Measurements from ENCODE around the gene ICA1L.
A peak's percentile ranks its signal among the peaks of the same experiment; 100 is the strongest.

The ICA1L gene

DNA sequence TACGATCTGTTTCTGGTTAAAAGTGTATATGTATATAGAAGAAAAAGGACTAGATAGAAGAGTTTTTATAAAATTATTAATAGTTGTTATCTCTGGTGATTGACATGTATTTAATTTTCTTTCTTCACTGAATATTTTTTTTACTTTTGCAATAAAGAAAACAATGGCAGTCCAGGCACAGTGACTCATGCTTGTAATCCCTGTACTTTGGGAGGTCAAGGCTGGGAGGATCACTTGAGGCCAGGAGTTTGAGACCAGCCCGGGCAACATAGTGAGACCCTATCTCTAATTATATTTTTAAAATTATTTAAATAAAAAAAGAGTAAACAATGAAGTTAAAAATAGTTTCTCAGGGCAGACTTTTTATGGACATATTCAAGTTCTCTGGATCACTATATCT is 122.1 kb downstream of the ICA1L start:
- POLR2A ChIA-PET: no interaction called here
- no peak for TF ChIP-seq SUZ12 (IDR thresholded peaks at IDR 0.05)
- no peak for TF ChIP-seq SP1 (IDR thresholded peaks at IDR 0.05)
- no peak for TF ChIP-seq ZNF384 (IDR thresholded peaks at IDR 0.05)
- TF ChIP-seq NFRKB (IDR thresholded peaks at IDR 0.05): no peak
- TF ChIP-seq FOXM1 (IDR thresholded peaks at IDR 0.05; ENCODE audit: borderline replicate concordance): no peak
- TF ChIP-seq BHLHE40 (IDR thresholded peaks at IDR 0.05; ENCODE audit: borderline replicate concordance): no peak
- no peak for TF ChIP-seq ELF4 (IDR thresholded peaks at IDR 0.05)
- TF ChIP-seq CTBP1 (IDR thresholded peaks at IDR 0.05; ENCODE audit: borderline replicate concordance): no peak
- TF ChIP-seq FOXK2 (IDR thresholded peaks at IDR 0.05): no peak
- no peak for DNase-seq (ENCODE audit: extremely low spot score)
- CTCF ChIA-PET: no interaction called here

DNA sequence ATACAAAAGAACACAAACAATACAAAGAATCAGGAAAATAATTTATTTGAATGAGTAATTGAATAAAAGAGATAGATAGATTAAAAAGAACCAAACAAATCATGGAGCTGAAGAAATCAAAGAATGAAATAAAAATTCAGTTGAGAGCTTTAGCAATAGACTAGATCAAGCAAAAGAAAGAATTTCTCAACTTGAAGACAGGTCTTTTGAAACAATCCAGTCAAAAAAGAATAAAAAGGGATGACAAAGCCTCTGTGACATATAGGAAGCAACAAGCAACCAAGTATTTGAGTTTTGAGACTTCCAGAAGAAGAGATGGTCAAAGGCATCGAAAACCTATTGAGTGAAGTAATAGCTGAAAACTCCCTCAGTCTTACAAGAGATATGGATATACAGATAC is 128.0 kb downstream of the ICA1L start:
- TF ChIP-seq SP1 (IDR thresholded peaks at IDR 0.05) (no peak), FOXM1 (IDR thresholded peaks at IDR 0.05; ENCODE audit: borderline replicate concordance) (no peak), TARDBP (IDR thresholded peaks at IDR 0.05) (no peak), L3MBTL2 (conservative IDR thresholded peaks at IDR 0.05) (no peak), FOXA1 (IDR thresholded peaks at IDR 0.05) (no peak), BHLHE40 (IDR thresholded peaks at IDR 0.05; ENCODE audit: borderline replicate concordance) (no peak), CTBP1 (IDR thresholded peaks at IDR 0.05; ENCODE audit: borderline replicate concordance) (no peak), ARNT (IDR thresholded peaks at IDR 0.05) (no peak), ZNF384 (IDR thresholded peaks at IDR 0.05) (no peak), ELF4 (IDR thresholded peaks at IDR 0.05) (no peak), NFRKB (IDR thresholded peaks at IDR 0.05) (no peak), FOXK2 (IDR thresholded peaks at IDR 0.05) (no peak), HDGF (IDR thresholded peaks at IDR 0.05; ENCODE audit: borderline replicate concordance) (no peak), LEF1 (IDR thresholded peaks at IDR 0.05; ENCODE audit: borderline replicate concordance) (no peak), SUZ12 (IDR thresholded peaks at IDR 0.05) (no peak)
- TF ChIP-seq, protein P1, sequence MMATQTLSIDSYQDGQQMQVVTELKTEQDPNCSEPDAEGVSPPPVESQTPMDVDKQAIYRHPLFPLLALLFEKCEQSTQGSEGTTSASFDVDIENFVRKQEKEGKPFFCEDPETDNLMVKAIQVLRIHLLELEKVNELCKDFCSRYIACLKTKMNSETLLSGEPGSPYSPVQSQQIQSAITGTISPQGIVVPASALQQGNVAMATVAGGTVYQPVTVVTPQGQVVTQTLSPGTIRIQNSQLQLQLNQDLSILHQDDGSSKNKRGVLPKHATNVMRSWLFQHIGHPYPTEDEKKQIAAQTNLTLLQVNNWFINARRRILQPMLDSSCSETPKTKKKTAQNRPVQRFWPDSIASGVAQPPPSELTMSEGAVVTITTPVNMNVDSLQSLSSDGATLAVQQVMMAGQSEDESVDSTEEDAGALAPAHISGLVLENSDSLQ (IDR thresholded peaks at IDR 0.05): no peak
- CTCF ChIA-PET: no interaction called here
- no peak for DNase-seq (ENCODE audit: extremely low spot score)
- POLR2A ChIA-PET: no interaction called here

DNA sequence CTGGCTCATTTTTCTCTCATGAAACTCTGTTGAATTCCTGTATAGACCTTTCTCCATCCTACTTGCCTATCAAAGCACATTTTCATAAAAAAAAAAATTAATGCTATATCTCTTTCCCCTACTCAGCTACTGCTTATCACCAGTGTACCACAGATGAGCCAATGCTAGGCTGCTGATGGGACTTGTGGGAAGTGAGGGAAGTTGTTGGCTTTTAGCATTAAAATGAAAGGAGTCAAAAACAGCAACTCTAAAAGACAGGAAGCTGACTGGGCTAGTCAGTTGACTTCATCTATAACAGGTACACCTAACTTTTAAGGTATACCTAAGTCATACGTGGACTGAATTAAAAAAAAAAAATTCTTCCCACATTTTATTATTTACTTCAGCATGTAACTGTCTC is 134.7 kb downstream of the ICA1L start:
- ChIA-PET POLR2A (no interaction called here), CTCF (no interaction called here)
- TF ChIP-seq NFRKB (IDR thresholded peaks at IDR 0.05) (no peak), SUZ12 (IDR thresholded peaks at IDR 0.05) (no peak), FOXA1 (IDR thresholded peaks at IDR 0.05) (no peak), FOXK2 (IDR thresholded peaks at IDR 0.05) (no peak), ELF4 (IDR thresholded peaks at IDR 0.05) (no peak), LEF1 (IDR thresholded peaks at IDR 0.05; ENCODE audit: borderline replicate concordance) (no peak), TARDBP (IDR thresholded peaks at IDR 0.05) (no peak), SP1 (IDR thresholded peaks at IDR 0.05) (no peak), ARNT (IDR thresholded peaks at IDR 0.05) (no peak), ZNF384 (IDR thresholded peaks at IDR 0.05) (no peak), HDGF (IDR thresholded peaks at IDR 0.05; ENCODE audit: borderline replicate concordance) (no peak), BHLHE40 (IDR thresholded peaks at IDR 0.05; ENCODE audit: borderline replicate concordance) (no peak), FOXM1 (IDR thresholded peaks at IDR 0.05; ENCODE audit: borderline replicate concordance) (no peak), L3MBTL2 (conservative IDR thresholded peaks at IDR 0.05) (no peak), CTBP1 (IDR thresholded peaks at IDR 0.05; ENCODE audit: borderline replicate concordance) (no peak)
- TF ChIP-seq, protein P1 (IDR thresholded peaks at IDR 0.05): no peak
- no peak for DNase-seq (ENCODE audit: extremely low spot score)

- DNase-seq (ENCODE audit: extremely low spot score): no peak
- TF ChIP-seq TARDBP (IDR thresholded peaks at IDR 0.05): no peak
- CTCF ChIA-PET: no interaction called here
- POLR2A ChIA-PET: no interaction called here
Observed at GRCh38 chr2:202726070-202726469, 145.5 kb downstream of the ICA1L start.

DNA sequence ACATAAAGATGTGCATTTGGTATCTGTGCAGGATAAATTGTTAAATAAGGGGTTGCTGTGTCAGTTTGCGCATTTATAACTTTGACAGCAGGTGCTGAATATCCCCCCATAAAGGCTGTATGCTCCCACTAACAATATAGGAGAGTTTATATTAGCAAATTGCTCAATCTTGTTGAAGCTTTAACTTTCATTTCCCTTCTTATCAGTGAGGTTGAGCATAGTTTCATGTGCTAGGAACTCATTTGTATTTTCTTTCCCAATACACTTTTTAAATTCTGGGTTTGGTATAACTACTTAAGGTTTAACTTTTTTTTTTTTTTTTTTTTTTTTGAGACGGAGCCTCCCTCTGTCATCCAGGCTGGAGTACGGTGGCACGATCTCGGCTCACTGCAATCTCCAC is 147.8 kb downstream of the ICA1L start:
- ChIA-PET POLR2A (no interaction called here), CTCF (no interaction called here)
- DNase-seq (ENCODE audit: extremely low spot score): no peak
- no peak for TF ChIP-seq HDGF (IDR thresholded peaks at IDR 0.05; ENCODE audit: borderline replicate concordance)
- no peak for TF ChIP-seq FOXK2 (IDR thresholded peaks at IDR 0.05)
- no peak for TF ChIP-seq ELF4 (IDR thresholded peaks at IDR 0.05)
- TF ChIP-seq ZNF384 (IDR thresholded peaks at IDR 0.05): 0 out of 2 replicates have a peak, but pooled peaks have one; percentile 8
- no peak for TF ChIP-seq NFRKB (IDR thresholded peaks at IDR 0.05)

Measured in HEK293T (cell line).